ENCODE data around the gene IGFL1.
"Not testable (repeated sequence)": the region's sequence is repeated elsewhere in the genome, so short reads cannot be mapped to it uniquely, and the experiment has no call there.

Gene IGFL1

DNA sequence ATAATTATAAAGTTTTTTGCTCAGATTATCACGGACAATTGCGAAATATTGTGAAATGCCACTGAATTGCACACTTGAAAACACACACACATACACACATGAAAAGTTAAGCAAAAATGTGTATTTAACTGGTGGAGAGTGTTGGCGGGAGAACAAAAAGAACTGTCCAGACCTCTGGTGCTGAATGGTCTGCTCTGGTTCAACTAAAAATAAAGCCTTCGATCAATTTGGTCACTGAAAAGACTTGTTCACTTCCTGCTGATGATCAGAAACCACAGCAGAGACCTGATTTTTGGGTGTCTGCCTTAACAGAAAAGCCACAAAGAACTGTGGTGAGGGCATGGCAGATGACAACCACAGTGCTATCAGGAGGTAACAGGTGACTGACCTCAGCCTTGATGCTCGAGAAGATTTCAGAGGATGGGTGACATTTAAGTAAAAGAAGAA lies 4.0 kb upstream of the IGFL1 start:
- no peak overlapping the region for H3K27ac ChIP-seq (ENCODE audit: low read depth, low read length)
- 44% methylated on average over 3 of the region's 5 CpGs for WGBS
- H3K4me3 ChIP-seq (ENCODE audit: low read length) = no peak overlapping the region
- H3K27me3 ChIP-seq (ENCODE audit: insufficient read depth, low read length) = no peaks in the 10 kb centered on the region
- H3K4me1 ChIP-seq (ENCODE audit: insufficient read depth, low read length) = no peaks in the 10 kb centered on the region
- H3K9me3 ChIP-seq (ENCODE audit: insufficient read depth, low read depth, low read length) = no peaks in the 10 kb centered on the region
- no peak overlapping the region for H3K9ac ChIP-seq (ENCODE audit: low read depth, low read length)
- no peaks in the 10 kb centered on the region for H3K36me3 ChIP-seq (ENCODE audit: insufficient read depth, low read length)

DNA sequence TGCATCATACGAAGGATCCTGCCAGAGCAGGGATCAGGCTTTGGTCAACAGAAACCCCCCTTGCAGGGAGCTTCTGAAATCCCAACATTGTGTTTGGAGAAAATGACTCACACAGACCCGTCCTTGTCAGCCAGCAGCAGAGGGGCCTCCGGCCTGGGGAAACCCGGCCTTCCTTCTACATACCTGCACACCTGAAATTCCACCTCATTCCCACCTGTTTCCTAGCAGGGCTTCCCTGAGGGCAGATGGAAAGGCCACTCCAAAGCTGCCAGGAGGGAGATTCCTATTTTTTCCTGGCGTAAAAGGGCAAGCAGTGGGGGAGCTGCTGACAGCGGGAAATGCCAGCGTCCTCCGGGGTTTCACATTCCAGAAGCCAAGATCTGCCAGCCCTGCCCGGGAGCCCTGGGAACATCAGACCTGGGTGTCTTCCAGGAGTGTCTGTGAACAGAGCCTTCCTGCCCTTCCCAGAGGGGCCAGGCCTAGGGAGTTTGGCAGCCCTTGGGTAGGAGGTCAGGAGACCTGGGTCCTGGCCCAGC lies 3.0 kb upstream of the IGFL1 start:
- Histone ChIP-seq H3K36me3 (ENCODE audit: insufficient read depth, low read length) (no peaks in the 10 kb centered on the region), H3K27ac (ENCODE audit: low read depth, low read length) (no peak overlapping the region), H3K9me3 (ENCODE audit: insufficient read depth, low read depth, low read length) (no peaks in the 10 kb centered on the region), H3K4me3 (ENCODE audit: low read length) (no peak overlapping the region), H3K27me3 (ENCODE audit: insufficient read depth, low read length) (no peaks in the 10 kb centered on the region), H3K4me1 (ENCODE audit: insufficient read depth, low read length) (no peaks in the 10 kb centered on the region), H3K9ac (ENCODE audit: low read depth, low read length) (no peak overlapping the region)
- WGBS = 63% methylated on average over 9 of the region's 9 CpGs

GRCh38 chr19:46232029-46232428 lies 2.5 kb downstream of the IGFL1 start:
- H3K27ac ChIP-seq (ENCODE audit: low read depth, low read length) = no peak overlapping the region
- no peak overlapping the region for H3K4me3 ChIP-seq (ENCODE audit: low read length)
- no peaks in the 10 kb centered on the region for H3K36me3 ChIP-seq (ENCODE audit: insufficient read depth, low read length)
- 81% methylated on average over 10 of the region's 10 CpGs for WGBS
- H3K4me1 ChIP-seq (ENCODE audit: insufficient read depth, low read length) = no peaks in the 10 kb centered on the region
- no peak overlapping the region for H3K9ac ChIP-seq (ENCODE audit: low read depth, low read length)
- H3K9me3 ChIP-seq (ENCODE audit: insufficient read depth, low read depth, low read length) = no peaks in the 10 kb centered on the region
- no peaks in the 10 kb centered on the region for H3K27me3 ChIP-seq (ENCODE audit: insufficient read depth, low read length)

GRCh38 chr19:46232468-46232867 lies 2.9 kb downstream of the IGFL1 start:
- Histone ChIP-seq H3K4me1 (ENCODE audit: insufficient read depth, low read length) (no peaks in the 10 kb centered on the region), H3K9me3 (ENCODE audit: insufficient read depth, low read depth, low read length) (no peaks in the 10 kb centered on the region), H3K27ac (ENCODE audit: low read depth, low read length) (no peak overlapping the region), H3K9ac (ENCODE audit: low read depth, low read length) (no peak overlapping the region), H3K27me3 (ENCODE audit: insufficient read depth, low read length) (no peaks in the 10 kb centered on the region), H3K4me3 (ENCODE audit: low read length) (no peak overlapping the region), H3K36me3 (ENCODE audit: insufficient read depth, low read length) (no peaks in the 10 kb centered on the region)
- WGBS = 93% methylated on average over 11 of the region's 11 CpGs

- Histone ChIP-seq H3K9ac (ENCODE audit: low read depth, low read length) (no peak overlapping the region), H3K9me3 (ENCODE audit: insufficient read depth, low read depth, low read length) (no peaks in the 10 kb centered on the region), H3K4me3 (ENCODE audit: low read length) (no peak overlapping the region), H3K36me3 (ENCODE audit: insufficient read depth, low read length) (no peaks in the 10 kb centered on the region), H3K4me1 (ENCODE audit: insufficient read depth, low read length) (no peaks in the 10 kb centered on the region), H3K27ac (ENCODE audit: low read depth, low read length) (no peak overlapping the region), H3K27me3 (ENCODE audit: insufficient read depth, low read length) (no peaks in the 10 kb centered on the region)
- WGBS = 89% methylated on average over 20 of the region's 20 CpGs
Observed at GRCh38 chr19:46232938-46233621, 3.5 kb downstream of the IGFL1 start.

DNA sequence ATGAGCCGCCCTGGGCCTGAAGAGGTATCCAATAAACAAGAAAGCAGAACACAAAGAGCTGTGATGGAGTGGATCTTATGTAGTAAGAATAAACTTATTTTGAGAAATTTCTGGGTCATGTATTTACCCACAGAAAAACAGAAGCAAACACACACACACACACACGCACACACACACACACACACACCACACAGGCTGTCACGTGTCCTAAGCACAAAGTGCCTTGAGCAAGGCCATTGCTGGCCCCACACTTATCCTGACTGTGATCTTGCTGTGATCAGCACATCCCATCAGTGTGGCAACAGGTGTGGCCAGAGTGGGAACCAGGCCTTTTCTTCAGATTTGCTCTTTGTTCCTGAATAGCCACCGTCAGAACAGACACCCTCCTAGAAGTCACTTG lies 4.3 kb downstream of the IGFL1 start:
- not testable (repeated sequence) for H3K27me3 ChIP-seq (ENCODE audit: insufficient read depth, low read length); H3K4me1 ChIP-seq (ENCODE audit: insufficient read depth, low read length); H3K9me3 ChIP-seq (ENCODE audit: insufficient read depth, low read depth, low read length); H3K4me3 ChIP-seq (ENCODE audit: low read length); H3K9ac ChIP-seq (ENCODE audit: low read depth, low read length); H3K36me3 ChIP-seq (ENCODE audit: insufficient read depth, low read length); H3K27ac ChIP-seq (ENCODE audit: low read depth, low read length)
- WGBS = 84% methylated on average over 3 of the region's 4 CpGs

- H3K36me3 ChIP-seq (ENCODE audit: insufficient read depth, low read length); H3K9me3 ChIP-seq (ENCODE audit: insufficient read depth, low read depth, low read length); H3K4me3 ChIP-seq (ENCODE audit: low read length); H3K27ac ChIP-seq (ENCODE audit: low read depth, low read length); H3K27me3 ChIP-seq (ENCODE audit: insufficient read depth, low read length); H3K4me1 ChIP-seq (ENCODE audit: insufficient read depth, low read length); H3K9ac ChIP-seq (ENCODE audit: low read depth, low read length): not testable (repeated sequence)
- 97% methylated on average over 2 of the region's 2 CpGs for WGBS
Observed at GRCh38 chr19:46238141-46238540, 8.6 kb downstream of the IGFL1 start.

GRCh38 chr19:46239193-46240024 lies 9.9 kb downstream of the IGFL1 start:
- Histone ChIP-seq H3K4me3 (ENCODE audit: low read length) (no peak overlapping the region), H3K27me3 (ENCODE audit: insufficient read depth, low read length) (no peaks in the 10 kb centered on the region), H3K4me1 (ENCODE audit: insufficient read depth, low read length) (no peaks in the 10 kb centered on the region), H3K9me3 (ENCODE audit: insufficient read depth, low read depth, low read length) (no peaks in the 10 kb centered on the region), H3K9ac (ENCODE audit: low read depth, low read length) (no peak overlapping the region), H3K36me3 (ENCODE audit: insufficient read depth, low read length) (no peaks in the 10 kb centered on the region), H3K27ac (ENCODE audit: low read depth, low read length) (no peak overlapping the region)
- WGBS = 89% methylated on average over 6 of the region's 6 CpGs

GRCh38 chr19:46240693-46241092 lies 11.2 kb downstream of the IGFL1 start:
- H3K27me3 ChIP-seq (ENCODE audit: insufficient read depth, low read length) = no peaks in the 10 kb centered on the region
- H3K4me1 ChIP-seq (ENCODE audit: insufficient read depth, low read length) = no peaks in the 10 kb centered on the region
- H3K9me3 ChIP-seq (ENCODE audit: insufficient read depth, low read depth, low read length) = no peaks in the 10 kb centered on the region
- whole genome bisulfite sequencing = 89% methylated on average over 4 of the region's 4 CpGs
- H3K4me3 ChIP-seq (ENCODE audit: low read length) = no peak overlapping the region
- H3K27ac ChIP-seq (ENCODE audit: low read depth, low read length) = no peak overlapping the region
- H3K36me3 ChIP-seq (ENCODE audit: insufficient read depth, low read length) = no peaks in the 10 kb centered on the region
- H3K9ac ChIP-seq (ENCODE audit: low read depth, low read length) = no peak overlapping the region

- WGBS = 77% methylated on average over 2 of the region's 2 CpGs
- no peak overlapping the region for H3K9ac ChIP-seq (ENCODE audit: low read depth, low read length)
- H3K4me3 ChIP-seq (ENCODE audit: low read length) = no peak overlapping the region
- no peak overlapping the region for H3K27ac ChIP-seq (ENCODE audit: low read depth, low read length)
- H3K4me1 ChIP-seq (ENCODE audit: insufficient read depth, low read length) = no peaks in the 10 kb centered on the region
- H3K27me3 ChIP-seq (ENCODE audit: insufficient read depth, low read length) = no peaks in the 10 kb centered on the region
- H3K9me3 ChIP-seq (ENCODE audit: insufficient read depth, low read depth, low read length) = no peaks in the 10 kb centered on the region
- H3K36me3 ChIP-seq (ENCODE audit: insufficient read depth, low read length) = no peaks in the 10 kb centered on the region
Observed at GRCh38 chr19:46241626-46242025, 12.1 kb downstream of the IGFL1 start.

- H3K36me3 ChIP-seq (ENCODE audit: insufficient read depth, low read length); H3K9me3 ChIP-seq (ENCODE audit: insufficient read depth, low read depth, low read length); H3K9ac ChIP-seq (ENCODE audit: low read depth, low read length); H3K27me3 ChIP-seq (ENCODE audit: insufficient read depth, low read length); H3K4me3 ChIP-seq (ENCODE audit: low read length); H3K4me1 ChIP-seq (ENCODE audit: insufficient read depth, low read length); H3K27ac ChIP-seq (ENCODE audit: low read depth, low read length): not testable (repeated sequence)
- 97% methylated on average over 6 of the region's 6 CpGs for WGBS
Observed at GRCh38 chr19:46243081-46243654, 13.6 kb downstream of the IGFL1 start.

Measured in HUES64 (cell line).